GM12873 (cell line): ENCODE measurements around the gene PDLIM3.

Experiments
- CTCF ChIP-seq: IDR thresholded peaks from 2 replicates; pipeline ENCODE4 v1.5.1; 2012; ENCODE audit warnings: low read depth, mild to moderate bottlenecking, moderate library complexity, low read length, control low read depth; ENCODE audit not compliant: insufficient read depth; ENCODE audit errors: missing control alignments

The PDLIM3 gene

GRCh38 chr4:185456131-185456530 lies 79.2 kb downstream of the PDLIM3 start:
- no peak for TF ChIP-seq CTCF
